H1 (cell line): ENCODE data around the gene TBX15. TPM values are rescaled to one million over a fixed set of nuclear protein-coding genes. Genes with fewer than 3 reads are reported as not detected.

ENCODE experiments used
- CTCF ChIA-PET: fragments of 300-600 bp; sonication (Branson Sonifier 250); formaldehyde crosslinking; loops from one replicate; lab custom pipeline; 2021; ENCODE audit not compliant: partially characterized antibody; lab: Charles Lee
- POLR2A ChIA-PET: fragments of 300-600 bp; sonication (Branson Sonifier 250); formaldehyde crosslinking; loops from one replicate; lab custom pipeline; 2021; ENCODE audit warnings: inconsistent platforms; ENCODE audit not compliant: partially characterized antibody; lab: Charles Lee
- DNase-seq, 2 experiments: peaks; one replicate each; pipeline versions ENCODE4 v3.0.0 to v3.0.0-alpha.2; 2010 to 2022; ENCODE audit warnings: low spot score in 2 of 2, low read depth in 1 of 2, mixed read lengths in 1 of 2
- FAIRE-seq: peaks from 2 replicates; lab custom pipeline; 2011; peaks lifted over from hg19 to GRCh38; lab: Jason Lieb, UNC
- H2AFZ ChIP-seq: 2 replicates; pipeline ENCODE4 v1.8.1; 2012; ENCODE audit warnings: low read length, inconsistent platforms
- H2AK5ac ChIP-seq: 2 replicates; pipeline ENCODE4 v1.6.1; 2013; ENCODE audit warnings: low read depth, low read length
- H2BK120ac ChIP-seq: replicated peaks from 2 replicates; pipeline ENCODE3; 2013; ENCODE audit warnings: low read depth, low read length, inconsistent platforms
- H2BK12ac ChIP-seq: 2 replicates; pipeline ENCODE4 v1.6.1; 2013; ENCODE audit warnings: low read depth, low read length
- H2BK15ac ChIP-seq: 2 replicates; pipeline ENCODE4 v1.6.1; 2013; ENCODE audit warnings: low read length
- H2BK20ac ChIP-seq: 2 replicates; pipeline ENCODE4 v1.6.1; 2013; ENCODE audit warnings: low read length
- H2BK5ac ChIP-seq: 2 replicates; pipeline ENCODE4 v1.6.1; 2013; ENCODE audit warnings: low read depth, low read length
- H3K14ac ChIP-seq: 2 replicates; pipeline ENCODE4 v1.6.1; 2013; ENCODE audit warnings: inconsistent platforms; ENCODE audit not compliant: insufficient read length
- H3K18ac ChIP-seq: 2 replicates; pipeline ENCODE4 v1.6.1; 2013; ENCODE audit warnings: low read length; ENCODE audit errors: extremely low read depth
- H3K23ac ChIP-seq: 2 replicates; pipeline ENCODE4 v1.6.1; 2013; ENCODE audit warnings: inconsistent platforms; ENCODE audit not compliant: insufficient read length
- H3K23me2 ChIP-seq: 2 replicates; pipeline ENCODE4 v1.6.1; 2013; ENCODE audit warnings: low read depth, low read length
- H3K27ac ChIP-seq: 2 replicates; pipeline ENCODE4 v1.6.1; 2011; ENCODE audit warnings: low read depth, low read length, inconsistent platforms
- H3K27me3 ChIP-seq, 4 experiments: replicated peaks in 1 of 4; 1 replicate in 1 of 4; 2 replicates in 3 of 4; pipeline versions ENCODE4 v1.6.1 to v1.8.1; 2011 to 2013; ENCODE audit warnings: low read length in 3 of 4, mild to moderate bottlenecking in 3 of 4, inconsistent platforms in 2 of 4, mixed read lengths in 2 of 4, moderate library complexity in 1 of 4; ENCODE audit not compliant: control insufficient read depth in 3 of 4, insufficient read depth in 3 of 4; ENCODE audit errors: extremely low read depth in 1 of 4
- H3K36me3 ChIP-seq, 4 experiments: 2 replicates each; pipeline versions ENCODE4 v1.6.1 to v1.8.1; 2011 to 2013; ENCODE audit warnings: mild to moderate bottlenecking in 4 of 4, low read length in 3 of 4, moderate library complexity in 2 of 4, control low read depth in 1 of 4, inconsistent platforms in 1 of 4; ENCODE audit not compliant: insufficient read depth in 4 of 4, control insufficient read depth in 2 of 4
- H3K4ac ChIP-seq: replicated peaks from 2 replicates; pipeline ENCODE3; 2013; ENCODE audit warnings: low read length, low read depth, mixed read lengths, inconsistent platforms; ENCODE audit not compliant: insufficient read length
- H3K4me1 ChIP-seq, 4 experiments: replicated peaks in 1 of 4; 1 replicate in 1 of 4; 2 replicates in 3 of 4; pipeline versions ENCODE4 v1.6.1 to v1.8.1; 2011 to 2013; ENCODE audit warnings: low read length in 3 of 4, inconsistent platforms in 2 of 4, mixed read lengths in 1 of 4; ENCODE audit not compliant: insufficient read depth in 4 of 4, control insufficient read depth in 3 of 4
- H3K4me2 ChIP-seq, 2 experiments: 2 replicates each; pipeline versions ENCODE4 v1.6.1 to v1.8.1; 2011 to 2013; ENCODE audit warnings: low read depth in 2 of 2, low read length in 2 of 2, control low read depth in 1 of 2, inconsistent platforms in 1 of 2, mild to moderate bottlenecking in 1 of 2; ENCODE audit not compliant: insufficient read depth in 1 of 2
- H3K4me3 ChIP-seq, 4 experiments: fragments of 200-600, 300-600 bp in 1 of 4; sonication (generic), shearing (Covaris generic), sonication (Bioruptor Twin) in 1 of 4; 2 replicates each; pipeline versions ENCODE4 v1.5.1 to v1.8.1; 2011 to 2016; ENCODE audit warnings: low read length in 4 of 4, low read depth in 3 of 4, control low read depth in 2 of 4, inconsistent platforms in 2 of 4, mild to moderate bottlenecking in 2 of 4, mixed read lengths in 1 of 4, moderate library complexity in 1 of 4; ENCODE audit not compliant: insufficient read depth in 2 of 4; ENCODE audit errors: extremely low read depth in 1 of 4
- H3K56ac ChIP-seq: replicated peaks from 2 replicates; pipeline ENCODE3; 2013; ENCODE audit warnings: low read depth, mild to moderate bottlenecking, mixed read lengths, low read length, inconsistent platforms; ENCODE audit not compliant: insufficient read length
- H3K79me1 ChIP-seq: 2 replicates; pipeline ENCODE4 v1.6.1; 2013; ENCODE audit warnings: low read depth, low read length, control low read depth
- H3K79me2 ChIP-seq, 2 experiments: 2 replicates each; pipeline versions ENCODE4 v1.6.1 to v1.8.1; 2012 to 2013; ENCODE audit warnings: low read length in 2 of 2, mild to moderate bottlenecking in 2 of 2, inconsistent platforms in 1 of 2; ENCODE audit not compliant: insufficient read depth in 2 of 2, control insufficient read depth in 1 of 2
- H3K9ac ChIP-seq, 4 experiments: replicated peaks in 1 of 4; 1 replicate in 1 of 4; 2 replicates in 3 of 4; pipeline versions ENCODE4 v1.6.1 to v1.8.1; 2011 to 2013; ENCODE audit warnings: low read depth in 3 of 4, low read length in 3 of 4, control low read depth in 2 of 4, mild to moderate bottlenecking in 2 of 4, moderate library complexity in 2 of 4, inconsistent platforms in 1 of 4; ENCODE audit errors: extremely low read depth in 1 of 4
- H3K9me3 ChIP-seq, 2 experiments: 2 replicates each; pipeline versions ENCODE4 v1.6.1 to v1.8.1; 2012 to 2013; ENCODE audit warnings: mild to moderate bottlenecking in 2 of 2, moderate library complexity in 2 of 2, control low read depth in 1 of 2, inconsistent platforms in 1 of 2, low read depth in 1 of 2, low read length in 1 of 2, mixed read lengths in 1 of 2; ENCODE audit not compliant: insufficient read depth in 2 of 2
- H4K20me1 ChIP-seq, 2 experiments: replicated peaks in 1 of 2; 2 replicates each; pipeline versions ENCODE3 to v1.8.1; 2011 to 2013; ENCODE audit warnings: inconsistent platforms in 2 of 2, low read length in 2 of 2, mild to moderate bottlenecking in 1 of 2; ENCODE audit not compliant: insufficient read depth in 2 of 2, control insufficient read depth in 1 of 2
- H4K5ac ChIP-seq: 2 replicates; pipeline ENCODE4 v1.6.1; 2013; ENCODE audit warnings: low read length, low read depth, mixed read lengths, inconsistent platforms; ENCODE audit not compliant: insufficient read length
- H4K8ac ChIP-seq: 2 replicates; pipeline ENCODE4 v1.8.0; 2013; ENCODE audit warnings: mild to moderate bottlenecking, moderate library complexity, low read length, inconsistent platforms; ENCODE audit not compliant: insufficient read depth; ENCODE audit errors: extremely low read depth
- H4K91ac ChIP-seq: replicated peaks from 2 replicates; pipeline ENCODE3; 2013; ENCODE audit warnings: low read length, mixed read lengths, inconsistent platforms; ENCODE audit not compliant: insufficient read length
- CREB1 ChIP-seq: IDR thresholded peaks from 2 replicates; pipeline ENCODE4 v1.6.1; 2012; ENCODE audit warnings: inconsistent platforms
- EZH2 ChIP-seq: fragments of 200-600 bp; sonication (generic); IDR thresholded peaks from 2 replicates; pipeline ENCODE4 v1.7.1; 2012; ENCODE audit warnings: low read depth, mild to moderate bottlenecking, moderate library complexity, low read length, inconsistent platforms; ENCODE audit not compliant: severe bottlenecking
- JUN ChIP-seq: IDR thresholded peaks from 2 replicates; pipeline ENCODE4 v1.6.1; 2011; ENCODE audit warnings: low read depth, mild to moderate bottlenecking, improper control_type of control experiment, low read length
- NRF1 ChIP-seq: IDR thresholded peaks from 2 replicates; pipeline ENCODE4 v1.6.1; 2011; ENCODE audit warnings: mild to moderate bottlenecking, low read depth, low read length, improper control_type of control experiment
- SP2 ChIP-seq: IDR thresholded peaks from 2 replicates; pipeline ENCODE4 v1.6.1; 2012; ENCODE audit warnings: mild to moderate bottlenecking, low read length, inconsistent platforms
- TCF12 ChIP-seq: IDR thresholded peaks from 2 replicates; pipeline ENCODE4 v1.6.1; 2011; ENCODE audit warnings: low read depth, mild to moderate bottlenecking, low read length
- WGBS, 2 experiments: shearing (Covaris generic) in 1 of 2; methylation state at CpG; one replicate each; pipeline versions ENCODE4 v1.1.6 to v1.1.7; 2013 to 2015; ENCODE audit warnings: low lambda C conversion rate in 2 of 2, mixed read lengths in 2 of 2, inconsistent platforms in 1 of 2, low coverage in 1 of 2, missing lambda C conversion rate in 1 of 2; ENCODE audit not compliant: insufficient replicate concordance in 2 of 2, insufficient coverage in 1 of 2, insufficient read length in 1 of 2; ENCODE audit errors: extremely low coverage in 1 of 2, missing lambda C conversion rate in 1 of 2; 5-methylcytosine and 5-hydroxymethylcytosine counted together
- polyA plus RNA-seq, 7 experiments: library from polyadenylated mRNA; depleted of rRNA in 3 of 7; stranded (reverse) in 5 of 7; unstranded in 2 of 7; fragments of >200 nt in 5 of 7; fragments of 200-250 nt in 2 of 7; gene quantifications; 1 replicate in 5 of 7; 2 replicates in 1 of 7; 4 replicates in 1 of 7; pipeline versions ENCODE4 v1.2.1 to v1.2.3, GENCODE V29; 2011 to 2013; ENCODE audit warnings: missing spikeins in 2 of 7, mixed read lengths in 2 of 7
- total RNA-seq: library from RNA; stranded (reverse); fragmentation: NEBNext Ultra II Directional; extraction: Animal tissue kit (Norgen Biotek cat#: 25700); gene quantifications from 2 replicates; pipeline ENCODE4 v1.2.1, GENCODE V29; 2021
- TF ChIP-seq, protein P1 (sequence below): IDR thresholded peaks from 2 replicates; pipeline ENCODE4 v1.6.1; 2011; ENCODE audit warnings: low read length, improper control_type of control experiment
- TF ChIP-seq, protein P2 (sequence below): IDR thresholded peaks from 2 replicates; pipeline ENCODE4 v1.6.1; 2012; ENCODE audit warnings: inconsistent platforms
- TF ChIP-seq, protein P3 (sequence below), 3 experiments: IDR thresholded peaks; 1 replicate in 2 of 3; 2 replicates in 1 of 3; pipeline versions ENCODE4 v1.5.1 to v1.6.1; 2011; ENCODE audit warnings: low read length in 3 of 3, mild to moderate bottlenecking in 3 of 3, inconsistent platforms in 2 of 3, low read depth in 1 of 3, moderate library complexity in 1 of 3; ENCODE audit not compliant: insufficient read depth in 1 of 3; ENCODE audit errors: control extremely low read depth in 1 of 3

Gene TBX15
- total and polyA plus RNA-seq, 2 of the 8 experiments (the other 6 are each of a cell fraction or from before 2014, with no cell fraction given): 0.14 to 0.24 TPM

DNA sequence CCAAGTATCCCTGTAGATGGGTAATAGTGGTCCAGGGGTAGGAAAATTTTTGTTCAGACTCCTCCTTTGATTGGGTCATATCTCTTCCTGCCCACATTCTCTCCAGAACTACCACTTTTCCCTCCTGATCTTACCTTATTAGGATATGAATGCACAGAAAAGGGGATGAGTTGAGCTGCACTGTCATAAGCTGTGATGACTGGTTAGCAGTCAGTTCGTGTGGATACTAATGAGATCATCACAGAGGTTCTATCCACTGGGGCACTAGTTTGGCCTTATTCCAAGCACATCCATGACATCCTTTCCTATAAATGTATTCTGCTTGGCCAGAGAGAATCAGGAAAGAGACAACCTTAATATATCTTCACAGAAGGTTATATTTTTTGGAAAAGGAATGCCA lies 22.1 kb upstream of the TBX15 start:
- POLR2A ChIA-PET: no interaction called here
- TF ChIP-seq NRF1 (no peak), EZH2 (no peak), CREB1 (no peak), JUN (no peak), TCF12 (no peak), SP2 (no peak)
- TF ChIP-seq, protein P1, sequence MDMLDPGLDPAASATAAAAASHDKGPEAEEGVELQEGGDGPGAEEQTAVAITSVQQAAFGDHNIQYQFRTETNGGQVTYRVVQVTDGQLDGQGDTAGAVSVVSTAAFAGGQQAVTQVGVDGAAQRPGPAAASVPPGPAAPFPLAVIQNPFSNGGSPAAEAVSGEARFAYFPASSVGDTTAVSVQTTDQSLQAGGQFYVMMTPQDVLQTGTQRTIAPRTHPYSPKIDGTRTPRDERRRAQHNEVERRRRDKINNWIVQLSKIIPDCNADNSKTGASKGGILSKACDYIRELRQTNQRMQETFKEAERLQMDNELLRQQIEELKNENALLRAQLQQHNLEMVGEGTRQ: no peak
- TF ChIP-seq, protein P2, sequence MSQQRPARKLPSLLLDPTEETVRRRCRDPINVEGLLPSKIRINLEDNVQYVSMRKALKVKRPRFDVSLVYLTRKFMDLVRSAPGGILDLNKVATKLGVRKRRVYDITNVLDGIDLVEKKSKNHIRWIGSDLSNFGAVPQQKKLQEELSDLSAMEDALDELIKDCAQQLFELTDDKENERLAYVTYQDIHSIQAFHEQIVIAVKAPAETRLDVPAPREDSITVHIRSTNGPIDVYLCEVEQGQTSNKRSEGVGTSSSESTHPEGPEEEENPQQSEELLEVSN: no peak
- TF ChIP-seq, protein P3, sequence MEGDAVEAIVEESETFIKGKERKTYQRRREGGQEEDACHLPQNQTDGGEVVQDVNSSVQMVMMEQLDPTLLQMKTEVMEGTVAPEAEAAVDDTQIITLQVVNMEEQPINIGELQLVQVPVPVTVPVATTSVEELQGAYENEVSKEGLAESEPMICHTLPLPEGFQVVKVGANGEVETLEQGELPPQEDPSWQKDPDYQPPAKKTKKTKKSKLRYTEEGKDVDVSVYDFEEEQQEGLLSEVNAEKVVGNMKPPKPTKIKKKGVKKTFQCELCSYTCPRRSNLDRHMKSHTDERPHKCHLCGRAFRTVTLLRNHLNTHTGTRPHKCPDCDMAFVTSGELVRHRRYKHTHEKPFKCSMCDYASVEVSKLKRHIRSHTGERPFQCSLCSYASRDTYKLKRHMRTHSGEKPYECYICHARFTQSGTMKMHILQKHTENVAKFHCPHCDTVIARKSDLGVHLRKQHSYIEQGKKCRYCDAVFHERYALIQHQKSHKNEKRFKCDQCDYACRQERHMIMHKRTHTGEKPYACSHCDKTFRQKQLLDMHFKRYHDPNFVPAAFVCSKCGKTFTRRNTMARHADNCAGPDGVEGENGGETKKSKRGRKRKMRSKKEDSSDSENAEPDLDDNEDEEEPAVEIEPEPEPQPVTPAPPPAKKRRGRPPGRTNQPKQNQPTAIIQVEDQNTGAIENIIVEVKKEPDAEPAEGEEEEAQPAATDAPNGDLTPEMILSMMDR (IDR thresholded peaks at IDR 0.05; ENCODE audit: control extremely low read depth in 1 of 3, insufficient read depth in 1 of 3, low read depth in 1 of 3, low read length in 3 of 3): no peak

More for the DNA sequence above, 22.1 kb upstream of the TBX15 start:
- H3K14ac ChIP-seq: no peak overlapping the region
- no peak overlapping the region for H4K8ac ChIP-seq
- H3K36me3 ChIP-seq: peaks cover 0 to 5% (median 0%) of the 10 kb centered on the region in 4 experiments; a peak in 1 of 8 replicates
- H2AFZ ChIP-seq: no peak overlapping the region
- no peak overlapping the region for H3K18ac ChIP-seq
- no peak overlapping the region for H2BK5ac ChIP-seq
- H3K23me2 ChIP-seq: peaks cover 2% of the 10 kb centered on the region; the same call in 1 of the 2 replicates
- no peak overlapping the region for H2BK12ac ChIP-seq
- H3K56ac ChIP-seq: no peak overlapping the region
- H3K4me2 ChIP-seq: no peak overlapping the region
- no peak overlapping the region for H3K4ac ChIP-seq
- no peaks in the 10 kb centered on the region for H3K79me2 ChIP-seq
- H4K5ac ChIP-seq: no peak overlapping the region
- H3K9me3 ChIP-seq: no peaks in the 10 kb centered on the region
- H3K23ac ChIP-seq: no peak overlapping the region
- H3K4me3 ChIP-seq: no peak overlapping the region
- CTCF ChIA-PET: interaction anchor here (1.0 to 3.2 kb wide), 4 partner anchors 16 to 788 kb away, joined by 4 to 16 read pairs (median 9); no protein-coding TSS in a partner anchor
- DNase-seq: no peak
- no peak overlapping the region for H2BK15ac ChIP-seq
- H3K9ac ChIP-seq: no peak overlapping the region
- H3K4me1 ChIP-seq: peaks cover 0 to 16% (median 9%) of the 10 kb centered on the region in 4 experiments; a peak in 6 of 7 replicates
- H4K20me1 ChIP-seq: peaks cover 0 to 4% of the 10 kb centered on the region in 2 experiments
- no peaks in the 10 kb centered on the region for H3K79me1 ChIP-seq
- no peak overlapping the region for H4K91ac ChIP-seq
- H2BK120ac ChIP-seq: no peak overlapping the region
- peaks cover 34 to 46% (median 39%) of the 10 kb centered on the region in 4 experiments for H3K27me3 ChIP-seq
- no peak overlapping the region for H3K27ac ChIP-seq
- FAIRE-seq: no peak
- H2AK5ac ChIP-seq: no peak overlapping the region
- H2BK20ac ChIP-seq: no peak overlapping the region
- WGBS, 2 experiments: 80% methylated on average over 1 of the region's 1 CpG; no CpG with 5 or more reads in 1 of the 2 experiments
